GM18502 (cell line): ENCODE measurements around the gene MRM3.
"Not testable (repeated sequence)": the region's sequence is repeated elsewhere in the genome, so short reads cannot be mapped to it uniquely, and the experiment has no call there.

Experiments
- ATAC-seq: cut with Tn5 transposase; IDR thresholded peaks from one replicate; pipeline ENCODE4 v1.9.1; 2021; ENCODE audit warnings: mild to moderate bottlenecking; ENCODE audit not compliant: unreplicated experiment, poor library complexity

The MRM3 gene, protein sequence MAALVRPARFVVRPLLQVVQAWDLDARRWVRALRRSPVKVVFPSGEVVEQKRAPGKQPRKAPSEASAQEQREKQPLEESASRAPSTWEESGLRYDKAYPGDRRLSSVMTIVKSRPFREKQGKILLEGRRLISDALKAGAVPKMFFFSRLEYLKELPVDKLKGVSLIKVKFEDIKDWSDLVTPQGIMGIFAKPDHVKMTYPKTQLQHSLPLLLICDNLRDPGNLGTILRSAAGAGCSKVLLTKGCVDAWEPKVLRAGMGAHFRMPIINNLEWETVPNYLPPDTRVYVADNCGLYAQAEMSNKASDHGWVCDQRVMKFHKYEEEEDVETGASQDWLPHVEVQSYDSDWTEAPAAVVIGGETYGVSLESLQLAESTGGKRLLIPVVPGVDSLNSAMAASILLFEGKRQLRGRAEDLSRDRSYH

DNA sequence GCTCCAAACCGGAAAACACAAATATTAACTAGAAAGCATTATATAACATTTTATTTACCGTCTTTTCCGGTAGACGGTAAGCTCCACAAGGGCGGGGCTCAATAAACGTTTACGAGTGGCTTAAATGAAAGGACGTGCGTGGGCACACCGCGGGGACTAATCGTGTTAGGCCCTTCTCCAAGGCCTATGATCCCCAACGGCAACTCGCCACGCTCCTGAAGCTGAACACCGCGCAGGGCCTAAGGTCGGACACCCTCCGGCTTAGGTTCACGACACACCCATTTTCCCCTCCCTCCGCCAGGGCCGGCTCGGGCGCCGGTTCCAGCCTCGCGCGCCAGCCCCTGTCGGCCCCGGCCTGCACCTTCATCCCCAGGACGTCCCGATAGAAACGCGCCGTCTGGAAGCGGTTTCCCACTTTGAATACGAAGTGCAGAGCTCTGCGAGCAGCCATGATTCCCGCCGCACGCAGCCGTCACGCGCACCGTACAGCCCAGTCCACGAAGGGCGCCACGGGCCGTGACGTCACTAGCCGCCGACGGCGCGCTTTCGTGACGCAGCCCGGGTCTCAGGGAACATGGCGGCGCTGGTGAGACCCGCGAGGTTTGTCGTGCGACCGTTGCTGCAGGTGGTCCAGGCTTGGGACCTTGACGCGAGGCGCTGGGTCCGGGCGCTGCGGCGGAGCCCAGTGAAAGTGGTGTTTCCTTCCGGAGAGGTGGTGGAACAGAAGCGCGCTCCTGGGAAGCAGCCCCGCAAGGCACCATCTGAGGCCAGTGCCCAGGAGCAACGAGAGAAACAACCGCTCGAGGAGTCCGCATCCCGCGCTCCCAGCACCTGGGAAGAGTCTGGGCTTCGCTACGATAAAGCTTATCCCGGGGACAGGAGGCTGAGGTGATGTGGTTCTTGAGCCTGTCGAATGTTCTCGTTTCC lies at the start of gene MRM3, which contains the start of gene GLOD4:
Gene MRM3, plus strand, starts transcription at position 549 of the 927 bp plus-strand sequence. Its CDS starts 26 bp downstream, at position 575.
Gene GLOD4, minus strand, starts transcription at position 476 of the 927 bp plus-strand sequence. Its CDS starts 25 bp downstream, at position 451.
- peak; percentile 85 for ATAC-seq

DNA sequence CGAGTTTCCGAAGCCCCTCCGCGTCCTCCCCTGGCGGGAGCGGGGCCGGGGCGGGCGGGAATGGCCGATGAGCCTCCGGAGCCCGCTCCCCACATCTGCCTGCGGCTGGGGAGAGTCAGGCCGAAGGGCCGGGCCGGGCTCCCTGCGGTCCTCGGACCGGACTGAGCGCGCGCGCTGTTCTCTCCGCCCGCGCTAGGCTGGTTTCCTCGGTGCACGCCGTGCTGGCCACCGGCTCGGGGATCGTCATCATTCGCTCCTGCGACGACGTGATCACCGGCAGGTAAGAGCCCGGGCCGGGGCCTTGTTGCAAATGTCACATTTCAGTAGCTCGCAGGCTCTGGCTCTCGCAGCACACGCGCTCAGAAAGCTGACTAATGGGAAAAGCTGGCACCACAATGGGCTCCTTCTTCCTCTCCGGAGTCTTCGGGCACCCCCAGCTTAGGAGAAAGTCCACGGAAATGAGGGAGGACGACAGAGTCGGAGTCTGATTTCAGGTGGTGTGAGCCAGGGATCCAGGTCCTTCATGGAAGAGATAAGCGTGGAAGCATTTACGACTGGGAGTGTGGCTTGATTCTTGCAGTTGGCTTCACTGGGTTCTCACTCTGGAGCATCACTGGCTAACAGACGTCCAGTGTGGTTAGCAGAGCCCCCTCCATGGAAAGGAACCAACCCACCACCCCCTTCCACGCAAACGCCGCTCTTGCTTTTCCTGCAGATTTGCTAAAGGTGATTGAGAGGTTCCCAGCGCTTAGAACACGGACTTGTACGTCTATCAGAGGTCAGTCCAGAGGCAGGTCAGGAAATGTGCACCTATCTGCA lies 49.0 kb upstream of the MRM3 start:
- no peak for ATAC-seq

DNA sequence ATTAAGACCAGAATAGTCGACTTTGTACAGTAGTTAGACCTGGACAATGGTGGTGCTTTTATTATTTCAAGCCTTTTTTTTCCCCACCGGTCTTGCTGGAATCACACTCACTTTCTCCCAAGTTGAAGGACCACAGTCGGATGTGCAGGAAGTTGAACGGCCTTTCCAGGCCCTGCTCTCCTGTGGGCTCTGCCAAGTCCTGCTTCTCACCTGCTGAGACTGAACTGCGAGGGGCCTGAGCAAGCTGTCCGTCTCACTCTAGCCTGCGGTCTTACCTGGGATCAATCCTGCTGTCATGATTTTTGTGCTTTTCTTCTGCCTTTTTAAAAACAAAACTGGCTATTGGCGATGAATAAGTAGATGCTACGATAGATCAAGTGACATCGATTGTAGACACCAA lies 48.4 kb upstream of the MRM3 start:
- no peak for ATAC-seq

DNA sequence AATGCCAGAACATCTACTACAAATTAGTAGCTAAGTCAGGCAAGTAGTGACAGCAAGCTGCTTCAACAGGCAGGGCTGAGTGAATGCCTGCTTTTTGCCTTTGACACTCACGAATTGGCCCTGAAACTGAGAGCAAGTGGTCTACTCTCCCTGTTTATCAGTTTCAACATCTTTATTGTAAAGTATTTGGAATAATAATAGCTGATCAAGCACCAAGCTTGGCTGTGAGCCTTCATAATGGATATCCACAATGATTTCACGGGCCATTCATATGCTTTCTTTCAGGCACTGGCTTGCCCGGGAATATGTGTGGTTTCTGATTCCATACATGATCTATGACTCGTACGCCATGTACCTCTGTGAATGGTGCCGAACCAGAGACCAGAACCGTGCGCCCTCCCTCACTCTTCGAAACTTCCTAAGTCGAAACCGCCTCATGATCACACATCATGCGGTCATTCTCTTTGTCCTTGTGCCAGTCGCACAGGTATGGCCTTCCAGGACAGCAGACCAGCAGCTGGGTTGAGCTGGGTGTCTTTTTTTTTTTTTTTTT lies 44.5 kb upstream of the MRM3 start:
- ATAC-seq = no peak

DNA sequence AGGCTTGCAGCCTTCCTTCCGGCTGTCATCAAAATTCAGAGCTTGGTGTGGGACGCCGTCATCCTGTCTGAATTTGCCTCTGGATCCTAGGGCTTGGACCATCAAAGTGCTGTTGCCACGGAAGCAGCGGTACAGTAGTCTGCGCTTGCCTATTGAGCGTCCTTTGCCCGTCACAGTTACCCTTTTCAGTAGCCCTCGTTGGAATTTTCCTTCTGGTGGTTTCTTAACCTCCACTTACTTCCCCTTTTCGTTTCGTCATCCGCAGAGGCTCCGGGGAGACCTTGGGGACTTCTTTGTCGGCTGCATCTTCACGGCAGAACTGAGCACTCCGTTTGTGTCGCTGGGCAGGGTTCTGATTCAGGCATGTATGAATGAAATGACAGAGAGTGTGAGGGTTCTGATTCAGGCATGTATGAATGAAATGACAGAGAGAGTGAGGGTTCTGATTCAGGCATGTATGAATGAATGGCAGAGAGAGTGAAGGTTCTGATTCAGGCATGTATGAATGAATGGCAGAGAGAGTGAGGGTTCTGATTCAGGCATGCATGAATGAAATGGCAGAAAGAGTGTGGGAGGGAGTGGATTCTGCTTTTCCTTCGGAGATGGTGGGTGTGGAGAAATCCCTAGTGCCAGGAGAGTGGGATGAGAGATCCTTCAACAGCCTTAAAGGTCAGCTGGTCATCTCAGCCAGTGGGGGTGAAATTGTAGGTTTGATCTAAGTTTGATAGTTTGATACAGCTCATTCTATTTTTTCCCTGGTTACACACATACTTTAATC lies 41.7 kb upstream of the MRM3 start:
- peak; percentile 81 for ATAC-seq

DNA sequence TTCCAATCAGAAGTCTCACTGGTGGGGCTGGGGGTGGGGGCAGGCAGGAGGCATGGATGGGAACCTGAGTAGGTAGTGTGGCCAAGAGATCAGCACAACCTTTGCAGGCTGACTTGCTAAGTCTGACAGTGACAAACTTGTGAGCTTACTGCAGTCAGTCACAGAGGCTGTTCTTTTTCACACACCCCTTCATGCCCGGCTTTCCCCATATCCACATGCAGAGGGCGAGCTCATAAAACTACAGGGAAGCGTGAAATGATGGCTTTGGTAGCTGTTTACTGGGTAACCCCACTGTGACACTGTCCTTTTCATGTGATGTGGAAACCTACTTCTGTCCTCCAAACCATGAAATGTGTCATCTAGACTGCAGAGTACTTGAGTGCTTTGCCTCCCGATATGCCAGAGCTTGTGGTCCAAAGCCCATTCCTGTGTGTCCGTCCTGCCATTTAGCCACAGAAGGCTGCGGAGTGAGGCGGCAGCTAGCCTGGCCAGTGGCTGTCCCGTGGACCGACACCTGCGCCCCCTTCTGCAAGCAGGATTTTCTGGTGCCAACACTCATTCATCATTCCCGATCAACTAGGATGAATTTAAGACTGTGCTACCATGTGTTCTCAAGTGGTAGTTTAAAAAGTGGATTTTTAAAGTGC lies 39.9 kb upstream of the MRM3 start:
- no peak for ATAC-seq

DNA sequence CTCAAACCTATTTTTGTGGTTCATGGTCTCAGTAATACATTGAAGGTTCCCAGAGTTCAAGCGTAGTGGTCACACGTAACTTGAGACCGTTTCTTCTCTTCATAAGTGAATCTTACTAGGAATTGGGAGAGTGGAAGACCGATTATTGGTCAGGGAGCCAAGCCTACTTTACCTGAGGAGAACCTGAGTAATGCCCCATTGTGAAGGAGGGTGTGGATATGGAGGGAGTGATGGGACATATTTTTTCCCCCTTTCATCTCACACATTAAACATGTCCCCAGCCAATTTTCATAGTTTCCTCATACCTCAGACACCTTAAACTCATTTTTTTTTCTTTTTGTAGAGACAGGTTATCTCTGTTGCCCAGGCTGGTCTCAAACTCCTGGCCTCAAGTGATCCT lies 39.0 kb upstream of the MRM3 start:
- ATAC-seq = no peak

DNA sequence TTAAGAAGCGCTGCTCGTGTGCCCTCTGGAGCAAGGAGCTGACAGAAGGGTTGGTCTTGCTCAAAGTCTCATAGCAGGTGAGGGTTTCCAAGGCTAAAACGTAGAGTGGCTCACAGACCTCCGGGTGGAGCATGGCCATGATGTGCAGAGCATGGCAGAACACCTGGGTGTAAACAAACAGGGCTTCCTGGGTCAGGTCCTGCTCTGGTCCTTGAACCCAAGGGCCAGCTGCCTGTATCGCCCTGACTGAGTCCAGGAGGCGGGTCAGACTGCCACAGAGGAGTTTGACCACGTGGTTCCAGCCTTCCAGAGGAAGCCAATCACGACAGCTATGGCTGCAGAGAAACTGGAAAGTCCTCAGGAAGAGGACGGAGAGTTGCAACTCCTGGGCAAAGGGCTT lies 37.2 kb upstream of the MRM3 start:
- ATAC-seq = no peak

DNA sequence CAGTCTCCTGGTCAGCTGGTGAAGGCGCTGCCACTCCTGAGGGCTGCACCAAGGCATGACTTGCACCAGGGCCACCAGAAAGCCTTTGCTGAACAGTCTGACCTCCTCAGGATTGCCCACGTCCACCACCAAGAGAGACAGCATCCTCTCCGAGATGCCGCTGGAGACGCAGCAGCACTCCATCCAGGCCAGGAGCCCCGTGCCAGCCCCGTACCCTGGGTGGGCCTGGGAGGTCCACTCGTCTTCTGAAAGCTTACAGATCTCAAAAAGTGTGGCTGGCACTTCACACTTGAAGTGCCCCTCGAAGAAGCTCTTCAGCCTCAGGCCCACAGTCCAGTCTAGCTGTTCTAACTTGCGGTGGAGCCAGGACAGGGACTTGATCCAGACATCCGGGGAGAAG lies 36.7 kb upstream of the MRM3 start:
- no peak for ATAC-seq

DNA sequence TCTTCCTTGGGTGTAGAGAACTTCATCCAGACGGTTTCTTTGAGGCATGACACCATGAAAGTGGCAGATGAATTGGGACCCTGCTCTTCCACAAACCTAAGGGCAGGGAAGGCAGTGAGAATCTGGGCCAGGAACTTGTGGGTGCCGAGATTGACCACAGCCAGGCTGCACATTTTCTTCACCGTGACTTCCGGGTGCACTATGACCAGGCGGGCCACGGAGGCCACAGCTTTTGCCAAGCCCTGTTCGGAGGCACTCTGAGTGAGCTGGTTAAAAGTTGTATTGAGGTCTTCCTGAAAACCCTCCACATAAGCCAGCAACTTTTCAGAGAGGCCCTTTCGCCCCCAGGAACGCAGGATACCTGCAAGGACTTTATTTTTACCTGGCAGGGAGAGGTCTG lies 36.0 kb upstream of the MRM3 start:
- no peak for ATAC-seq

DNA sequence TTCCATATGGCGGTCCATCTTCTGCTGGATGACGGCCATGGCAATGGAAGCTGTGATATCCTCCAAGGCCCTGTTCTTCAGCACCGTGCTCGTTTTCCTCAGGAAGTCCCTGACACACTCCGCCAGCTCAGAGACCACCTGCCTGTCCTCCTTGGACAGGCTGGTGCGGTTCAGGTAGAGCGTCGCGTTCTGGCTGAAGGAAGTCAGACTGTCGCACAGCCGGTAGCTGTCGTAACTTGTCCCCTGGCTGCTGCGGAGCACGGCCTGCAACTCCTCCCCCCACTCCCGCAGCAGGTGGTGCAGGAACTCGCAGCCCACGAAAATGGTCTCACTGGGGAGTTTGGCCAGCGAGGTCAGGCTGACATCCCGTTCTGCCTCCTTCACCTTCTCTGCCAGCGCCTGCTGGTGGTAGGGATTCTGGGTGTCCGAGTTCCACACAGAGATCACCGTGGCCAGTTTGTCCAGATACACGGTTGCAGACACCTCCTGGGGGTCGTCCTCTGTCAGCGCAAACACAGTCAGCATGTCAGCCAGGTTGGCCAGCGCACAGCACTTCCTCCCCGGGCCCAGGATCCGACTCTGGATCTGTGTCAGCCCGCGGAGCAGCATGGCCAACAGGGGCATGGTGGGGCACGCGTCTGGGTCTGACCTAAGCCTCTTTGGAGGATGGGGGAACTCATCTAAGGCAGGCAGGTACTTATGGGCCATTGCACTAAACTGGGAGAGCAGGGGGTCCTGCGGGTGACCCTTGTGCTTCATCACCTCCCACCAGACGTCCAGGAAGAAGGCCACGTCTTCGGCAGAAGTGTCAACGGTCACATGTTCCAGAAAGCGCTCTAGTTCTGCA lies 35.1 kb upstream of the MRM3 start:
- ATAC-seq = no peak

DNA sequence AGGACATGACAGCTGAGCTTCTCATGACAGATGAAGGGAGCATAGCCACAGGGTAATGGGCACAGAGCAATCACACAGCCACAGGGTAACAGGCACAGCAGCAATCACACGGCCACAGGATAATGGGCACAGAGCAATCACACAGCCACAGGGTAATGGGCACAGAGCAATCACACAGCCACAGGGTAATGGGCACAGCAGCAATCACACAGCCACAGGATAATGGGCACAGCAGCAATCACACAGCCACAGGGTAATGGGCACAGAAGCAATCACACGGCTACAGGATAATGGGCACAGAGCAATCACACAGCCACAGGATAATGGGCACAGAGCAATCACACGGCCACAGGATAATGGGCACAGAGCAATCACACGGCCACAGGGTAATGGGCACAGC lies 33.5 kb upstream of the MRM3 start:
- not testable (repeated sequence) for ATAC-seq

DNA sequence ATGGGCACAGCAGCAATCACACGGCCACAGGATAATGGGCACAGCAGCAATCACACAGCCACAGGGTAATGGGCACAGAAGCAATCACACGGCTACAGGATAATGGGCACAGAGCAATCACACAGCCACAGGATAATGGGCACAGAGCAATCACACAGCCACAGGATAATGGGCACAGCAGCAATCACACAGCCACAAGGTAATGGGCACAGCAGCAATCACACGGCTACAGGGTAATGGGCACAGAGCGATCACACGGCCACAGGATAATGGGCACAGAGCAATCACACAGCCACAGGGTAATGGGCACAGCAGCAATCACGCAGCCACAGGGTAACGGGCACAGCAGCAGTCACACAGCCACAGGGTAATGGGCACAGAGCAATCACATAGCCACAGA lies 32.8 kb upstream of the MRM3 start:
- not testable (repeated sequence) for ATAC-seq

DNA sequence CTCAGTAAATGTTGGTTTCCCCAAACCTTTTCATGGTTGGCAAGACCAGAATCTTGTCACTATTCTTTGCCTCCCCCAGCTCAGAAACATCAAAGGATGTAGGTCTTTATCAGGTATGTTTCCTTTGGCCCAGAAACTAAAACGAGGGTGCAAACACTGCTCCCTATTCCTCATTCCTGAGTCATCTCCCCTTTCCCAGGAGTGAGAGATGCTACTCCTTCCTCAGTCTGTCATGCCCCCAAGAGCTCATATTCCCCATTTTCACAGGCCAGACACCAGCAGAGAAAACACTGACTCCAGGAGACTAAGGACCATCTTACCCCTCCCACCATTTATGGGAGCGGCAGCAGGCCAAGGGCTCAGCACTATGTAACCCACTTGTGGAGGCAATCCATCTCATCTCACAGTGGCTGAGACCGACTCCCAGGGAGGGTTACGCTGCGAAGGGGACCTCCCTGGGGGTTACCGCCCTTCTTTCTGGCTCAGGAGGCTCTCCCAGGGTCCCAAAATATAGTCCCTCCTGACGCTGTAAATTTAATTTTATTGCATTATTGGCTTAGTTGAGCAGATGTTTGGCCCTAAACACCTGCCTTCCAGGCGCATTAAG lies 31.6 kb upstream of the MRM3 start:
- no peak for ATAC-seq

DNA sequence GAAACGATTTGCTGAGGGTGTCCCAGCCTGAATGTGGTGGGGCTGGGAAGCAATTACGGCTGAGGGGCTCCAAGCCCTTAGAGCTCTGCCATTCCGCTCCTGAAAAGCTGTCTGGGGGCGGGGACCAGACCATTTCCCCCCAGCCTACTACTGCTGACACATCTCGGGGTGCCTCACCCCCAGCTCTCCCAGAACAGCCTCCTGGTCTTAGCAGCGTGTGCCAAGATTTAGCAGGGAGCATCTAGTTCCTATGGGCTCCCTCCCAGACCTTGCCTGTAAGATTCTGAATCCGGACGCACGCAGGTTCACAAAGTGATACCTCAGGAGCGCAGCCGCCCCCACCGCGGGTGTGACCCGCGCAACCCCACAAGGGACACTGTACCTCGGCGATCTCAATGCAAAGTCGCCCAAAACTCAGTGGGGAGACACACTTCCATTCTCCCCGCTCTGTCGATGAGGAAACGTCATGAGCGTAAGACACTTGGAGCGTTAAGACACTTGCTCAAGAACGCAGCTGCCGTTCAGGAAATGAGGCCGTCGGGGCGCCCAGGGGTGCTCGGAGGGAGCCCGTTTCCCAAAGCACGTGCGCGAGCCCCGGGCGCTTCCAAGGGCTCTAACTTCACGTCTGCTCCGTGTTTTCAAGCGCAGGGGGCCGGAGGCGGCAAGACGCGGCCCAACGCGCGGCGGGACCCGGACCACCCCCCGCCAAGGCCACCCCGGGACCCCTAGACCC lies 30.7 kb upstream of the MRM3 start:
- peak; percentile 38 for ATAC-seq

DNA sequence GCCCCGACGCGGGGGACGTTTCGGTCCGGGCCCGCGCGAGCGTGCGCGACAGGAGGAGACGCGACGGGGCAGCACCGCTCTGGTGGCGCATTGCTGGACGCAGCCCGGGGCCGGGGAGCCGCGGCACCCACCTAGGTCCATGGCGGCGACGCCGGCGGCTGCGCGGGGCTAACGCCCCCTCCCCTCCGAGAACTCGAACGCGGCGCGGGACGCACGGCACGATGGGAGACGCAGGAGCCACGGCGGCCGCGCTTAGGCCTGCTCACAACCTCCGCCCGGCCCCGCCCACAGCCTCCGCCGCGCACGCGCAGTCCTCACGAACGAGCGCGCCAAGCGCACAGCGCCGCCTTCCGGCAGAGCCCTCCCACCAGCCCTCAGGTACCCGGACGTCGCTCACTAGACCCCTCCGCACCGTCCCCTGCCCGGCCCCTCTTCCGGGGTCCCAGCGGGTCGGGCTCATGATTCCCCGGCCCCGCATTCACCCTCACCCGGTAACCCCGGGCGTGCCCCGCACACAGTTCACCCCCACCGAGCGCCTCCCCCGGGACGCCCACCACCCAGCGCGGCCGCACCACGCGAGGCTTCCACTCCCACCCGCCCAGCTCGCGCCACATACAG lies 30.0 kb upstream of the MRM3 start, which contains the start of gene GEMIN4:
Gene GEMIN4, minus strand, starts transcription at position 263 of the 618 bp plus-strand sequence. Its CDS starts 122 bp downstream, at position 141.
- ATAC-seq = peak; percentile 83
